GM12872 (cell line): ENCODE measurements around the gene TUBA3D.
"Not testable (repeated sequence)": the region's sequence is repeated elsewhere in the genome, so short reads cannot be mapped to it uniquely, and the experiment has no call there.

Experiments used
- TF ChIP-seq, protein P1 (sequence below): IDR thresholded peaks from 3 replicates; pipeline ENCODE4 v1.5.1; 2011; ENCODE audit warnings: low read depth, mild to moderate bottlenecking, low read length, moderate library complexity; ENCODE audit not compliant: insufficient read depth

The TUBA3D gene

DNA sequence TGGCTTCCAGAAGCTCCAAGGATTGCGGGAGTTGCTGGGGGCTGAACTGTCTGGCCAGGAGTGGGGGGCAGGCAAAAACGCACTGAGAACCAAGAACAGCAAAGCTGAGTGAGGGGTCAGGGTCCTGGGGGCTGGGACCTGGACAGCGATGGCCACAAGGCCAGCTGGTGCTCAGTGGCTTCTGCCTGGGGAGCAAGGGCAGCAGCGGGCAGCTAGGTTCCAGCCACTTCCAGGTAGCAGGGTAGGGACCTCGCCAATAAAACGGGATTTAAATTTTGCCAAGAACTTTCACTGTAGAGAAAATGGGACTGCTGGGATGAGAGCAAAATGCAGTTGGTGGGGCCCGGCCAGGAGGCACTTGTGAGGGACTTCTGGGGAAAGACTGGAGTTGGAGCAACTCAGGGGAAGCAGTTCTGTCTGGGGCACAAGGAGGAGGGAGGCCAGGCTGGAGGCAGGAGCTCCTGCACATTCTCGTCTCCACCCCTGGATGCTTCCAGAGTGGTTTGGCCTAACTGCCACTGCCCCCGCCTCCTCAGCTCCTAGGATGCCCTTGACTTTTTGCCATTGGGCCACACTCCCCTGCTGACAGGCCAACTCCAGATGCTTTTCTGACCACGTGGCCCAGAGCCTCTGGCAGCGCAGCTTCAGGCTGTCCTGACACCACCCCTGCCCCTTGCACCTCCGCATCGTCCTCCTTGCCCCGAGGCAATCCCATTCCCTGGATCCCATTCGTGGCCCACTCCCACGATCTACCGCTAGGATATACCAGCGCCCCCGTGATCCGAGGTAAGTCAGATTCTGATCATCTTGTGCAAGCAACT, 46.3 kb downstream of the TUBA3D start:
- TF ChIP-seq, protein P1, sequence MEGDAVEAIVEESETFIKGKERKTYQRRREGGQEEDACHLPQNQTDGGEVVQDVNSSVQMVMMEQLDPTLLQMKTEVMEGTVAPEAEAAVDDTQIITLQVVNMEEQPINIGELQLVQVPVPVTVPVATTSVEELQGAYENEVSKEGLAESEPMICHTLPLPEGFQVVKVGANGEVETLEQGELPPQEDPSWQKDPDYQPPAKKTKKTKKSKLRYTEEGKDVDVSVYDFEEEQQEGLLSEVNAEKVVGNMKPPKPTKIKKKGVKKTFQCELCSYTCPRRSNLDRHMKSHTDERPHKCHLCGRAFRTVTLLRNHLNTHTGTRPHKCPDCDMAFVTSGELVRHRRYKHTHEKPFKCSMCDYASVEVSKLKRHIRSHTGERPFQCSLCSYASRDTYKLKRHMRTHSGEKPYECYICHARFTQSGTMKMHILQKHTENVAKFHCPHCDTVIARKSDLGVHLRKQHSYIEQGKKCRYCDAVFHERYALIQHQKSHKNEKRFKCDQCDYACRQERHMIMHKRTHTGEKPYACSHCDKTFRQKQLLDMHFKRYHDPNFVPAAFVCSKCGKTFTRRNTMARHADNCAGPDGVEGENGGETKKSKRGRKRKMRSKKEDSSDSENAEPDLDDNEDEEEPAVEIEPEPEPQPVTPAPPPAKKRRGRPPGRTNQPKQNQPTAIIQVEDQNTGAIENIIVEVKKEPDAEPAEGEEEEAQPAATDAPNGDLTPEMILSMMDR = no peak

DNA sequence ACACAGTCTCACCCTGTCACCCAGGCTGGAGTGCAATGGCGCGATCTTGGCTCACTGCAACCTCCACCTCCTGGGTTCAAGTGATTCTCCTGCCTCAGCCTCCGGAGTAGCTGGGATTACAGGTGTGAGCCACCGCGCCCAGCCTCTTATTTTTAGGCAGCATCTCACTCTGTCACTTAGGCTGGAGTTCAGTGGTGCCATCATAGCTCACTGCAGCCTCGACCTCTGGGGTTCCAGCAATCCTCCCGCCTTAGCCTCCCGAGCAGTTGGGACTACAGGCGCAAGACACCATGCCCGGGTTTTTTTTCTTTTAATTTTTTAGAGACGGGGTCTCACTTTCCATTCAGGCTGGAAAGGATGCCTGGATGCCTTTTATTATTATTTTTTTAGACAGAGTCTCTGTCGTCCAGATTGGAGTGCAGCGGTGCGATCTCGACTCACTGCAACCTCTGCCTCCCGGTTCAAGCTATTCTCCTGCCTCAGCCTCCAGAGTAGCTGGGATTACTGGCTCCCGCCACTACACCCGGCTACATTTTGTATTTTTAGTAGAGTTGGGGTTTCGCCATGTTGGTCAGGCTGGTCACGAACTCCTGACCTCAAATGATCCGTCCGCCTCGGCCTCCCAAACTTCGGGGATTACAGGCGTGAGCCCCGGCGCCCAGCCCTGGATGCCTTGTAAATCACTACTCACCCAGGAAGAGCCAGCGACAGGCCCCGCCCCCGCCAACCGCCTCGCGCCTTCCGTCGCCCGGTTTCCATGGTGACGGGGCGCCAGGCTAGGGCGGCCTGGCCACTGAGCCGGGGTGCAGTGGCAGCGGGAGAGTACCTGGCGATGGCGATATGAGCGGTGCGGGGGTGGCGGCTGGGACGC, 51.4 kb downstream of the TUBA3D start, which contains the start of gene CCDC74A:
Gene CCDC74A (plus strand): TSS at position 758 of the 871 bp plus-strand sequence. CDS start 83 bp downstream, at position 841.
- TF ChIP-seq, protein P1 = not testable (repeated sequence)
